ENCODE data around the gene NPC2.

DNA sequence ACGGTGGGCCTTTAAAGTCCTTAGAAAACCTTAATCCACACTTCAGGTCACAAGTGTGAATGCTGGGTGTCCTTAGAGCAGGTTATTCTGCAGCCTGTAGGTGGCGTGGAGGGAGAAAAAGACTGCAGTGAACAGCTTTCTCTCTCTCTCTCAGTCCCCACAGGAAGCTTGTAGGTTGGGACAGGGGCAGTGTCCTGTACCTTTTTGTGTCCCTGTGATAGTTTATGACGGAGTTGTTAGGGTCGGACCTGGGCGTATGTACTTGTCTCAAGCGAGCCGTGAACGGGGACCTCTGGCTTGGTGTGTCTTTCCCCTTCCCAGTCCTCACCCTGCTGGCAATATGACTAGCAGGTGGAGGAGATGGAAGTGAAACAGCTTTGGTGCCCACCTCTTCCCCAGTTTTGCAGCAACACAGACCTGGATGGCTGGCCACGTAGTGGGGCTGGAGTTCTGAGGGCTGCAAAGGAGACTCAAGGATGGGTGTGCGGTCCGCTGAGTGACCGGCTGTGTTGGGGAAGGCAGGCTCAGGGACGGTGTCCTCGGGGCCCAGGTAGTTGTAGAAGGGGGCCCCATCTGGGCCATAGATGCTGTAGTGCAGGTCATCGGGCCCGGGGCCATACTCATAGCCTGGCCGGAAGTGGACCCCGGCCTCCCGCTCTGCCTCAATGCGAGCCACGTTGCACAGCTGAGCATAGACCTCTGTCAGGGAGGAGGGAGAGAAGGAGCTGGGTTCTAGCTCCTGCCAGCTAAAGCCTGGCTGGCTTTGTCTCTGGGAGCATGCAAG, 9.3 kb upstream of the NPC2 start:
- no peak for TF ChIP-seq POLR2A (IDR thresholded peaks at IDR 0.05)
- TF ChIP-seq, protein P1, sequence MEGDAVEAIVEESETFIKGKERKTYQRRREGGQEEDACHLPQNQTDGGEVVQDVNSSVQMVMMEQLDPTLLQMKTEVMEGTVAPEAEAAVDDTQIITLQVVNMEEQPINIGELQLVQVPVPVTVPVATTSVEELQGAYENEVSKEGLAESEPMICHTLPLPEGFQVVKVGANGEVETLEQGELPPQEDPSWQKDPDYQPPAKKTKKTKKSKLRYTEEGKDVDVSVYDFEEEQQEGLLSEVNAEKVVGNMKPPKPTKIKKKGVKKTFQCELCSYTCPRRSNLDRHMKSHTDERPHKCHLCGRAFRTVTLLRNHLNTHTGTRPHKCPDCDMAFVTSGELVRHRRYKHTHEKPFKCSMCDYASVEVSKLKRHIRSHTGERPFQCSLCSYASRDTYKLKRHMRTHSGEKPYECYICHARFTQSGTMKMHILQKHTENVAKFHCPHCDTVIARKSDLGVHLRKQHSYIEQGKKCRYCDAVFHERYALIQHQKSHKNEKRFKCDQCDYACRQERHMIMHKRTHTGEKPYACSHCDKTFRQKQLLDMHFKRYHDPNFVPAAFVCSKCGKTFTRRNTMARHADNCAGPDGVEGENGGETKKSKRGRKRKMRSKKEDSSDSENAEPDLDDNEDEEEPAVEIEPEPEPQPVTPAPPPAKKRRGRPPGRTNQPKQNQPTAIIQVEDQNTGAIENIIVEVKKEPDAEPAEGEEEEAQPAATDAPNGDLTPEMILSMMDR (IDR thresholded peaks at IDR 0.05 in 4 of 5, conservative IDR thresholded peaks at IDR 0.05 in 1 of 5) = no peak

All from gastrocnemius medialis (tissue), 4 donors.